Panc1 (cell line): ENCODE data around the gene MYL5. TPM values are rescaled to one million over a fixed set of nuclear protein-coding genes. Genes with fewer than 3 reads are reported as not detected.

ENCODE experiments used
- ATAC-seq: fragments of 200-7000 bp; cut with Tn5 transposase; 2 replicates; pipeline ENCODE4 v1.9.1; 2020; ENCODE audit warnings: mild to moderate bottlenecking, moderate library complexity
- BruUV-seq: library from RNA; stranded (reverse); fragments of 400-500 nt; replicated peaks from 2 replicates; lab custom pipeline; 2021; lab: Mats Ljungman, UMichigan
- CTCF ChIA-PET: fragments of 300-600 bp; sonication (Branson Sonifier 250); formaldehyde crosslinking; loops from one replicate; lab custom pipeline; 2022; ENCODE audit warnings: antibody characterized with exemption; lab: Charles Lee
- POLR2A ChIA-PET: fragments of 300-600 bp; sonication (Branson Sonifier 250); formaldehyde crosslinking; loops from one replicate; lab custom pipeline; 2022; ENCODE audit warnings: antibody characterized with exemption; lab: Charles Lee
- DNase-seq: peaks from one replicate; pipeline ENCODE4 v3.0.0-alpha.2; 2010; ENCODE audit warnings: low read depth, low spot score
- H3K27ac ChIP-seq: 2 replicates; pipeline ENCODE4 v1.5.1; 2011; ENCODE audit warnings: mild to moderate bottlenecking, low read length, inconsistent platforms
- H3K27me3 ChIP-seq: fragments of 200-500 bp; sonication (Bioruptor generic); 2 replicates; pipeline ENCODE4 v1.6.0; 2014; ENCODE audit warnings: low read length, inconsistent platforms; ENCODE audit not compliant: control insufficient read depth, insufficient read depth
- H3K36me3 ChIP-seq: fragments of 200-500 bp; sonication (Bioruptor generic); 2 replicates; pipeline ENCODE4 v1.5.1; 2014; ENCODE audit warnings: inconsistent platforms, mild to moderate bottlenecking, low read length, moderate library complexity; ENCODE audit not compliant: control insufficient read depth, insufficient read depth
- H3K4me1 ChIP-seq: 2 replicates; pipeline ENCODE4 v1.5.1; 2011; ENCODE audit warnings: inconsistent platforms, mild to moderate bottlenecking, low read length, moderate library complexity; ENCODE audit not compliant: control insufficient read depth, insufficient read depth
- H3K4me3 ChIP-seq, 2 experiments: 2 replicates each; pipeline ENCODE4 v1.5.1; 2011 to 2012; ENCODE audit warnings: low read depth in 2 of 2, low read length in 2 of 2, mild to moderate bottlenecking in 2 of 2, inconsistent platforms in 1 of 2, moderate library complexity in 1 of 2
- H3K9me3 ChIP-seq: fragments of 200-500 bp; sonication (Bioruptor generic); 2 replicates; pipeline ENCODE4 v1.5.1; 2014; ENCODE audit warnings: low read depth, mild to moderate bottlenecking, inconsistent platforms, low read length, moderate library complexity; ENCODE audit not compliant: control insufficient read depth, insufficient read depth
- CTCF ChIP-seq: fragments of 450-650 bp; IDR thresholded peaks from 2 replicates; pipeline ENCODE4 v1.5.1; 2017; ENCODE audit warnings: mild to moderate bottlenecking
- POLR2AphosphoS5 ChIP-seq: IDR thresholded peaks from 2 replicates; pipeline ENCODE4 v1.6.1; 2012; ENCODE audit warnings: mild to moderate bottlenecking, low read depth, low read length, moderate library complexity
- REST ChIP-seq, 2 experiments: IDR thresholded peaks; 2 replicates each; pipeline ENCODE4 v1.6.1; 2011 to 2012; ENCODE audit warnings: low read depth in 2 of 2, control low read depth in 1 of 2, low read length in 1 of 2, mild to moderate bottlenecking in 1 of 2, moderate library complexity in 1 of 2; ENCODE audit not compliant: insufficient read depth in 1 of 2
- SIN3A ChIP-seq: IDR thresholded peaks from 2 replicates; pipeline ENCODE4 v1.6.1; 2012; ENCODE audit warnings: low read depth, mild to moderate bottlenecking, low read length, moderate library complexity, borderline replicate concordance; ENCODE audit not compliant: insufficient read depth
- TCF7L2 ChIP-seq: IDR thresholded peaks from 2 replicates; pipeline ENCODE4 v1.6.1; 2011; ENCODE audit warnings: mild to moderate bottlenecking, low read depth, low read length, inconsistent platforms
- in situ Hi-C: cut with HindIII; loops from 2 replicates; pipeline ENCODE4 v1.10.0; 2016; ENCODE audit warnings: low sequenced_read_pairs, low pct_unique_long_range_greater_than_20kb
- intact Hi-C: fragments of 100-400 bp; cut with micrococcal nuclease; formaldehyde crosslinking; loops from one replicate; pipeline ENCODE4 v1.10.0; 2022; ENCODE audit not compliant: unreplicated experiment
- total RNA-seq: library from RNA; stranded (reverse); gene quantifications from one replicate; pipeline ENCODE4 v1.2.1, GENCODE V29; 2021; ENCODE audit not compliant: unreplicated experiment

The MYL5 gene
- total RNA-seq, 1 experiment from 2014 or later: 12.0 TPM

GRCh38 chr4:723751-724530 lies 49.6 kb downstream of the MYL5 start:
- Histone ChIP-seq H3K4me3 (no peak overlapping the region), H3K4me1 (peaks cover 7% of the 10 kb centered on the region; the same call in 1 of the 2 replicates), H3K9me3 (no peaks in the 10 kb centered on the region), H3K27ac (no peak overlapping the region), H3K36me3 (no peaks in the 10 kb centered on the region), H3K27me3 (no peaks in the 10 kb centered on the region)
- intact Hi-C loops: no loop called here
- TF ChIP-seq SIN3A (no peak), REST (IDR thresholded peaks at IDR 0.05; ENCODE audit: insufficient read depth in 1 of 2, low read depth in 2 of 2, low read length in 1 of 2) (no peak), TCF7L2 (no peak), POLR2AphosphoS5 (no peak), CTCF (no peak)
- DNase-seq (no peak), ATAC-seq (no peak)
- in situ Hi-C loops: no loop called here
- ChIA-PET POLR2A (no interaction called here), CTCF (no interaction called here)
- no TSS peak for BruUV-seq

- no peak for ATAC-seq
- H3K9me3 ChIP-seq: no peaks in the 10 kb centered on the region
- CTCF ChIA-PET: no interaction called here
Measured at GRCh38 chr4:725391-726234, 51.3 kb downstream of the MYL5 start.

More at GRCh38 chr4:725391-726234, 51.3 kb downstream of the MYL5 start:
- POLR2A ChIA-PET: no interaction called here
- in situ Hi-C loops: no loop called here
- H3K27me3 ChIP-seq: no peaks in the 10 kb centered on the region
- no peaks in the 10 kb centered on the region for H3K36me3 ChIP-seq
- no peak for DNase-seq
- TF ChIP-seq SIN3A (no peak), TCF7L2 (no peak), REST (IDR thresholded peaks at IDR 0.05; ENCODE audit: insufficient read depth in 1 of 2, low read depth in 2 of 2, low read length in 1 of 2) (no peak), CTCF (no peak)
- H3K4me3 ChIP-seq: no peak overlapping the region
- no TSS peak for BruUV-seq
- peaks cover 7% of the 10 kb centered on the region; the same call in 1 of the 2 replicates for H3K4me1 ChIP-seq
- no peak overlapping the region for H3K27ac ChIP-seq
- intact Hi-C loops: no loop called here
